Keratinocyte (primary cell): ENCODE results near the gene ST3GAL6.

Experiments
- EZH2 ChIP-seq: IDR thresholded peaks from one replicate; pipeline ENCODE4 v1.6.1; 2012; ENCODE audit warnings: inconsistent platforms, mild to moderate bottlenecking, low read length, moderate library complexity
- TF ChIP-seq, protein P1 (sequence below), 3 experiments: IDR thresholded peaks in 1 of 3; conservative IDR thresholded peaks in 1 of 3; optimal IDR thresholded peaks in 1 of 3; 2 replicates in 2 of 3; 3 replicates in 1 of 3; pipeline versions ENCODE3 to v1.5.1; 2011; ENCODE audit warnings: low read length in 3 of 3, mild to moderate bottlenecking in 3 of 3, moderate library complexity in 2 of 3, control low read depth in 1 of 3, inconsistent platforms in 1 of 3; ENCODE audit not compliant: insufficient read depth in 2 of 3; ENCODE audit errors: extremely low read depth in 1 of 3

DNA sequence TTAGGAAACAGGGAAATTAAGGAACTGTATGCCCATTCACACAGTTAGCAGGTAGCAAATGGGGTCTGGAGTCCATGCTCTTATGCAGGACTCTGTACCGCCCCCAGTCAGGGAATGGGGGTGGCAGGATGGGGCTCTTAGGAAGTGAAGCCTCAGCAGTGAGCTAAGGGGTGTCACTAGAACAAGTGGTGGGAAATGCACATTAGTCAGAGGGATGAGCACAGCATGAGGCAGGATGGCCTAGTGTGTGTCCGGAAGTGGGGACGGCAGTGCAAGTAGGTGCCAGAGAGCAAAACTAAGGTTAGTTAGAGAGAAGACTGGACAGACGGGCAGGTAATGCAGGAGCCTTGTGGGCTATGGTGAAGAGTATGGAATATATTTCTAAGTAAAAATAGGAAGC lies 60.7 kb downstream of the ST3GAL6 start:
- TF ChIP-seq, protein P1, sequence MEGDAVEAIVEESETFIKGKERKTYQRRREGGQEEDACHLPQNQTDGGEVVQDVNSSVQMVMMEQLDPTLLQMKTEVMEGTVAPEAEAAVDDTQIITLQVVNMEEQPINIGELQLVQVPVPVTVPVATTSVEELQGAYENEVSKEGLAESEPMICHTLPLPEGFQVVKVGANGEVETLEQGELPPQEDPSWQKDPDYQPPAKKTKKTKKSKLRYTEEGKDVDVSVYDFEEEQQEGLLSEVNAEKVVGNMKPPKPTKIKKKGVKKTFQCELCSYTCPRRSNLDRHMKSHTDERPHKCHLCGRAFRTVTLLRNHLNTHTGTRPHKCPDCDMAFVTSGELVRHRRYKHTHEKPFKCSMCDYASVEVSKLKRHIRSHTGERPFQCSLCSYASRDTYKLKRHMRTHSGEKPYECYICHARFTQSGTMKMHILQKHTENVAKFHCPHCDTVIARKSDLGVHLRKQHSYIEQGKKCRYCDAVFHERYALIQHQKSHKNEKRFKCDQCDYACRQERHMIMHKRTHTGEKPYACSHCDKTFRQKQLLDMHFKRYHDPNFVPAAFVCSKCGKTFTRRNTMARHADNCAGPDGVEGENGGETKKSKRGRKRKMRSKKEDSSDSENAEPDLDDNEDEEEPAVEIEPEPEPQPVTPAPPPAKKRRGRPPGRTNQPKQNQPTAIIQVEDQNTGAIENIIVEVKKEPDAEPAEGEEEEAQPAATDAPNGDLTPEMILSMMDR (optimal IDR thresholded peaks at IDR 0.05 in 1 of 3, IDR thresholded peaks at IDR 0.05 in 1 of 3, conservative IDR thresholded peaks at IDR 0.05 in 1 of 3; ENCODE audit: extremely low read depth in 1 of 3, insufficient read depth in 2 of 3, low read length in 3 of 3): no peak
- no peak for TF ChIP-seq EZH2
